ENCODE measurements around the gene LRRN4CL.

- TF ChIP-seq CTCF (IDR thresholded peaks at IDR 0.05) (no peak), ZFX (IDR thresholded peaks at IDR 0.05; ENCODE audit: borderline replicate concordance) (no peak)
These were observed 41.7 kb downstream of the LRRN4CL start for GRCh38 chr11:62647609-62648005.
